ENCODE results near the gene TTLL11. TPM values are rescaled to one million over a fixed set of nuclear protein-coding genes. Genes with fewer than 3 reads are reported as not detected.

Gene TTLL11
- total RNA-seq, 1 donor from 2014 or later = 0.75 TPM

- no peak overlapping the region for H3K27ac ChIP-seq
- DNase-seq (ENCODE audit: low spot score) = no peak
- H3K4me1 ChIP-seq = peaks cover 5% of the 10 kb centered on the region
- no peak overlapping the region for H2AFZ ChIP-seq (replicated peaks)
- no peaks in the 10 kb centered on the region for H3K9me3 Mint-ChIP-seq
- H4K20me1 ChIP-seq (ENCODE audit: low read depth) = no peaks in the 10 kb centered on the region
- no peak for TF ChIP-seq EZH2 (IDR thresholded peaks at IDR 0.05)
- no peak for TF ChIP-seq CTCF (IDR thresholded peaks at IDR 0.05)
- TF ChIP-seq EZH2phosphoT487 (IDR thresholded peaks at IDR 0.05) = no peak
- no peak overlapping the region for H3K4me2 ChIP-seq
- H3K36me3 ChIP-seq = no peaks in the 10 kb centered on the region
- H3F3A ChIP-seq (ENCODE audit: low read depth) = no peaks in the 10 kb centered on the region
- no peak overlapping the region for H3K4me3 ChIP-seq
- H3K27me3 Mint-ChIP-seq (ENCODE audit: insufficient read depth, low read depth) = no peaks in the 10 kb centered on the region
- no peaks in the 10 kb centered on the region for H3K9me3 ChIP-seq (ENCODE audit: low read depth)
- H3K4me3 Mint-ChIP-seq = no peak overlapping the region
- H3K79me2 ChIP-seq (ENCODE audit: low read depth) = no peaks in the 10 kb centered on the region
- H3K9ac ChIP-seq = no peak overlapping the region
- no peak overlapping the region for H3K27ac Mint-ChIP-seq
- no peaks in the 10 kb centered on the region for H3K36me3 Mint-ChIP-seq
- no peaks in the 10 kb centered on the region for H3K27me3 ChIP-seq
- H3K4me1 Mint-ChIP-seq = peaks cover 21% of the 10 kb centered on the region
Measured at GRCh38 chr9:121949364-121949763, 143.7 kb downstream of the TTLL11 start.

GRCh38 chr9:121947775-121948174 is 145.3 kb downstream of the TTLL11 start:
- no peak overlapping the region for H3K27ac ChIP-seq

GRCh38 chr9:121946465-121946864 is 146.6 kb downstream of the TTLL11 start:
- no peaks in the 10 kb centered on the region for H3K27me3 Mint-ChIP-seq (ENCODE audit: insufficient read depth, low read depth)
- Histone ChIP-seq H3K27ac (no peak overlapping the region), H2AFZ (replicated peaks) (no peak overlapping the region), H3K79me2 (ENCODE audit: low read depth) (no peaks in the 10 kb centered on the region), H3K4me1 (peaks cover 5% of the 10 kb centered on the region), H3K4me3 (no peak overlapping the region), H3K27me3 (no peaks in the 10 kb centered on the region), H3F3A (ENCODE audit: low read depth) (no peaks in the 10 kb centered on the region), H3K9me3 (ENCODE audit: low read depth) (no peaks in the 10 kb centered on the region), H3K4me2 (no peak overlapping the region), H3K36me3 (no peaks in the 10 kb centered on the region), H3K9ac (no peak overlapping the region), H4K20me1 (ENCODE audit: low read depth) (no peaks in the 10 kb centered on the region)
- TF ChIP-seq CTCF (IDR thresholded peaks at IDR 0.05) (no peak), EZH2 (IDR thresholded peaks at IDR 0.05) (no peak), EZH2phosphoT487 (IDR thresholded peaks at IDR 0.05) (no peak)
- H3K4me1 Mint-ChIP-seq = peaks cover 21% of the 10 kb centered on the region
- no peaks in the 10 kb centered on the region for H3K36me3 Mint-ChIP-seq
- H3K9me3 Mint-ChIP-seq = no peaks in the 10 kb centered on the region
- DNase-seq (ENCODE audit: low spot score) = no peak
- no peak overlapping the region for H3K27ac Mint-ChIP-seq
- H3K4me3 Mint-ChIP-seq = no peak overlapping the region

More at GRCh38 chr9:121947775-121948174, 145.3 kb downstream of the TTLL11 start:
- Histone ChIP-seq H3K36me3 (no peaks in the 10 kb centered on the region), H3K27me3 (no peaks in the 10 kb centered on the region), H2AFZ (replicated peaks) (no peak overlapping the region), H3K4me1 (peaks cover 5% of the 10 kb centered on the region), H3F3A (ENCODE audit: low read depth) (no peaks in the 10 kb centered on the region), H3K4me2 (no peak overlapping the region), H3K9me3 (ENCODE audit: low read depth) (no peaks in the 10 kb centered on the region), H4K20me1 (ENCODE audit: low read depth) (no peaks in the 10 kb centered on the region), H3K9ac (no peak overlapping the region), H3K4me3 (no peak overlapping the region), H3K79me2 (ENCODE audit: low read depth) (no peaks in the 10 kb centered on the region)
- H3K36me3 Mint-ChIP-seq = no peaks in the 10 kb centered on the region
- no peak overlapping the region for H3K27ac Mint-ChIP-seq
- H3K4me1 Mint-ChIP-seq = peaks cover 21% of the 10 kb centered on the region
- DNase-seq (ENCODE audit: low spot score) = peak; percentile 39
- H3K9me3 Mint-ChIP-seq = no peaks in the 10 kb centered on the region
- no peak overlapping the region for H3K4me3 Mint-ChIP-seq
- TF ChIP-seq EZH2phosphoT487 (IDR thresholded peaks at IDR 0.05) (no peak), EZH2 (IDR thresholded peaks at IDR 0.05) (no peak)
- H3K27me3 Mint-ChIP-seq (ENCODE audit: insufficient read depth, low read depth) = no peaks in the 10 kb centered on the region

- no peaks in the 10 kb centered on the region for H3K36me3 Mint-ChIP-seq
Measured at GRCh38 chr9:121945849-121946248, 147.3 kb downstream of the TTLL11 start.

More at GRCh38 chr9:121945849-121946248, 147.3 kb downstream of the TTLL11 start:
- Histone ChIP-seq H2AFZ (replicated peaks) (no peak overlapping the region), H4K20me1 (ENCODE audit: low read depth) (no peaks in the 10 kb centered on the region), H3K9me3 (ENCODE audit: low read depth) (no peaks in the 10 kb centered on the region), H3F3A (ENCODE audit: low read depth) (no peaks in the 10 kb centered on the region), H3K4me3 (no peak overlapping the region), H3K4me2 (no peak overlapping the region), H3K27ac (no peak overlapping the region), H3K4me1 (peaks cover 5% of the 10 kb centered on the region), H3K36me3 (no peaks in the 10 kb centered on the region), H3K9ac (no peak overlapping the region), H3K79me2 (ENCODE audit: low read depth) (no peaks in the 10 kb centered on the region), H3K27me3 (no peaks in the 10 kb centered on the region)
- no peak for DNase-seq (ENCODE audit: low spot score)
- peaks cover 21% of the 10 kb centered on the region for H3K4me1 Mint-ChIP-seq
- no peak overlapping the region for H3K27ac Mint-ChIP-seq
- TF ChIP-seq CTCF (IDR thresholded peaks at IDR 0.05) (no peak), EZH2 (IDR thresholded peaks at IDR 0.05) (no peak), EZH2phosphoT487 (IDR thresholded peaks at IDR 0.05) (no peak)
- H3K9me3 Mint-ChIP-seq = no peaks in the 10 kb centered on the region
- no peak overlapping the region for H3K4me3 Mint-ChIP-seq
- H3K27me3 Mint-ChIP-seq (ENCODE audit: insufficient read depth, low read depth) = no peaks in the 10 kb centered on the region

All from neural progenitor cell (in vitro differentiated cells).